Brain microvascular endothelial cell (primary cell): ENCODE measurements around the gene PDXP.
A peak's percentile ranks its signal among the peaks of the same experiment; 100 is the strongest.

Experiments
- DNase-seq: peaks from one replicate; pipeline ENCODE4 v3.0.0-alpha.2; 2020
- H3K27ac ChIP-seq: fragments of 250-450 bp; sonication (Bioruptor Pico); 2 replicates; pipeline ENCODE4 v1.5.1; 2020; ENCODE audit warnings: mild to moderate bottlenecking, moderate library complexity
- H3K27me3 ChIP-seq: fragments of 250-450 bp; sonication (Bioruptor Pico); replicated peaks from 2 replicates; pipeline ENCODE4 v1.5.1; 2020; ENCODE audit warnings: mild to moderate bottlenecking
- H3K36me3 ChIP-seq: fragments of 250-450 bp; sonication (Bioruptor Pico); replicated peaks from 2 replicates; pipeline ENCODE4 v1.5.1; 2020; ENCODE audit warnings: mild to moderate bottlenecking
- H3K4me3 ChIP-seq: 2 replicates; pipeline ENCODE4 v1.5.1; 2011; ENCODE audit warnings: low read depth, mild to moderate bottlenecking, control low read depth, low read length, moderate library complexity
- CTCF ChIP-seq: IDR thresholded peaks from 2 replicates; pipeline ENCODE4 v1.5.1; 2011; ENCODE audit warnings: low read depth, mild to moderate bottlenecking, moderate library complexity, low read length, control low read depth, inconsistent platforms; ENCODE audit errors: missing control alignments
- in situ Hi-C: cut with HindIII; loops from 2 replicates; pipeline ENCODE4 v1.10.0; 2017; ENCODE audit warnings: low sequenced_read_pairs, low pct_ligation_motif_present

PDXP gene

GRCh38 chr22:37639070-37639760 lies 19.3 kb upstream of the PDXP start, which contains the start of gene SH3BP1:
TSS of gene SH3BP1 (plus strand) at chr22:37639669. CDS start at chr22:37639788, 119 bp downstream.
- Histone ChIP-seq H3K4me3 (peak within 1 kb of the TSS; percentile 70), H3K27me3 (no peaks in the 10 kb centered on the region), H3K27ac (no peak within 1 kb of the TSS), H3K36me3 (peaks cover 14% of the 10 kb centered on the region)
- no peak for DNase-seq
- no peak for TF ChIP-seq CTCF
- in situ Hi-C loops: no loop called here

GRCh38 chr22:37639771-37640590 lies 18.5 kb upstream of the PDXP start:
- no peak overlapping the region for H3K27ac ChIP-seq
- in situ Hi-C loops: no loop called here
- TF ChIP-seq CTCF: no peak
- H3K27me3 ChIP-seq: no peaks in the 10 kb centered on the region
- H3K36me3 ChIP-seq: peaks cover 21% of the 10 kb centered on the region
- peak overlapping the region; percentile 70 for H3K4me3 ChIP-seq
- DNase-seq: no peak

- no peak overlapping the region for H3K27ac ChIP-seq
- peak overlapping the region; percentile 70 for H3K4me3 ChIP-seq
- peaks cover 27% of the 10 kb centered on the region for H3K36me3 ChIP-seq
- in situ Hi-C loops: no loop called here
- TF ChIP-seq CTCF: no peak
- no peak for DNase-seq
- no peaks in the 10 kb centered on the region for H3K27me3 ChIP-seq
Observed at GRCh38 chr22:37640591-37641560, 17.6 kb upstream of the PDXP start.

GRCh38 chr22:37641561-37641949 lies 17.0 kb upstream of the PDXP start:
- TF ChIP-seq CTCF: no peak
- Histone ChIP-seq H3K36me3 (peaks cover 27% of the 10 kb centered on the region), H3K27me3 (no peaks in the 10 kb centered on the region), H3K27ac (no peak overlapping the region), H3K4me3 (no peak overlapping the region)
- in situ Hi-C loops: no loop called here
- DNase-seq: no peak

GRCh38 chr22:37643225-37643847 lies 15.2 kb upstream of the PDXP start:
- Histone ChIP-seq H3K27ac (no peak overlapping the region), H3K4me3 (no peak overlapping the region), H3K27me3 (no peaks in the 10 kb centered on the region), H3K36me3 (peaks cover 42% of the 10 kb centered on the region)
- in situ Hi-C loops: no loop called here
- peak; percentile 66 for DNase-seq
- peak; percentile 96 for TF ChIP-seq CTCF
